C1 segment of cervical spinal cord (tissue), 14 donors: ENCODE measurements around the gene SFT2D1.

Experiments
- DNase-seq, 14 donors: peaks; one replicate each; lab custom pipeline; 2025; lab: John Stamatoyannopoulos, UW

SFT2D1 gene

DNA sequence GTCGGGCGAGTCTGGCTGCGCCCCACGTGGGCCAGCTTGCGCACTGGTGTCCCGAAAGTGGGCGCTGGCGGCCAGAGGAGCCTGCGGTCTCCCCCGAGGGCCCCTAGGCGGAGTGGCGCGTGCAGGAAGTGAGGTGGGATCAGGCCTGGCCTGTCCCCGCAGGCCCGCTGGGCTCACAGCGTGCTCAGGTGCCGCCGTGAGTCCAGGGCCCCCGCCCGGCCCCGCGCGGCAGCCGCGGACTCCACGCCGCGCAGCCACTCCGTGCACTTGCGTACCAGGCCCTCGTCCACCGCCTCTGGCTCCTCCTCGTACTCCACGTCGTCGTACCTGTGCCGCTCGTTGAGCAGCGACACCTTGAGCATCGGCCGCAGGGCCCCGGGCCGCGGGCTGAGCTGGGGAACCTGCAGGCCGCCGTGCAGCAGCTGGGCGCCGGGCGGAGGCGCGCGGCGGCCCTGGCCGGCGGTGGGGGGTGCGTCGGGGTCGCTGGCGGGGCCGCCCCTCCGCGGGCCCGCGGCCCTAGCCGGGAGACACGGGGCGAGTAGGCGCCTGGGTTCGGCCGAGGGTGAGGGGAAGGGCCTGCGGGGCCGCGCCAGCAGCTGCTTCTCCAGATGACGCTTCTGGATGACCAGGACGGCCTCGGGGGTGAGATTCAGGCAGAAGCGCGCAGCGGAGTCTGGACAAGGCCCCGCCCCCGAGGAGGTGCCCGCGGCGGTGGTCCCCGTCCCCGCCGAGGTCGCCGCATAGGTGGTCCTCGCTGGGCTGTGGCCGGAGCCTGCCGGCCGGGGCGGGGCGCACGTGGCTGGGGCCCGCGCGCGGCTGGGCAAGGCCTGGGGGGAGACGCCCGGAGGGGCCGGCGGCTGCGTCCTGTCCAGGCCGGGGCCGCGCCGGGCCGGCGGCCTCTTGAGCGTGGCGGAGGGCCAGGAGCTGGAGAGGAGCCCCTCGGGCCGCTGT, 35.0 kb downstream of the SFT2D1 start:
- peak in 5 of 14 donors; percentile 39 to 78 (median 52) for DNase-seq

DNA sequence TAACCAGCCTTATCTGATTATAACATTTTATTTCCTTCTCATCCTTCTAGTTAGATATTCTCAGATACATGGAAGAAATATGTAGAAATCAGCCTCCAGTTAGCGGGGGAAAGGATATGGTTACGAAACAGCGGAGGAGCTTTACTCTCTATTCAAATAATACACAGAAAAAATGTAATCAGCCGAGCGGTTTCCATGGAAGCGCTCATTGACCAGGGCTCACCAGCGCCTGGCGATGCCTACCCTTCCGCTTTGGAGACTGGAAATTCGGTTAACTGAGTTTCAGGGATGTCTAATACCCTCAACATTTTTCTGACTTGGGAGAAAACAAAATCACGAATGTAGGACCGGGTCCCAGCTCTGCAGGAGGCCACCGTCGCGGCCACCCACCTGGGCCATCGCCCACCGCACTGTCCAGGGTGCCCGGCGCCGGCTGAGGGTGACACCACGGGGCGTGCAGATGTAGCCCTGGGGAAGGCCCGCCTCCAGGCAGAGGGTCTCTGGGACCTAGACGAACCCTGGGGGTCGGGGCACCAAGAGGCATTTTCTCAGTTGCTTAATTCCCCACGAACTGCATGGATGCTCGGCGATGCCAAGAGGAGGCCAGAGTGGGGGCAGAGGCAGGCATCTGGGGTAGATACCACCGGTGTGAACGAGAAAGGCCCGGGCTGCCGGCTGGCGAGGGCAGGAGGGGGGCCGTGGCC, 35.8 kb downstream of the SFT2D1 start:
- no peak for DNase-seq

DNA sequence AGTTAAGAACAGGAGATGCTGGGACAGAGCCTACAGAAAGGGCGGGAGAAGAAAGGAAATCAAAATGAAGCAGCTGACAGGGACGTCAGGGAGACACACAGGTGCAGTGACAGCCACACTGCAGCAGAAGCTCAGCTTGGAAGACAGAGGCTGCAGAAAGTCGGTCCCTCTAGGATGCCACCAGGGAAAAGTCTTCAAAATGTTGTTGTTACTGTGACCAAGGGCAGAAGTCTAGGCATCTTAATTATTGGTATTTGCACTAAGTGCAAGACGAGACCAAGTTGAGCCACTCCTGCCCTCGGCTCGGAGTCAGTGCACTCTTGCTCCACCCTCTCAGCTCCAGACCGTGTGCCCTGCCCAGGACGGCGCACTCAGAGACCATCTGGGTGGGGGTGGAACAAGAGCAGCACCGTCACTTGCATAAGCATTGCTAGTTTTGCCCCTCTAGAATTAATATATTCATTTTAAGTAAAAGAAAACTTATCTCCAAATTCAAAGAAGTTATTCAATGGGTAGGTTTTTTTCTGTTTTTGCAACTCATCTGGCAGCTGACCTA, 36.7 kb downstream of the SFT2D1 start:
- peak in 5 of 14 donors; percentile 25 to 44 (median 37) for DNase-seq

DNA sequence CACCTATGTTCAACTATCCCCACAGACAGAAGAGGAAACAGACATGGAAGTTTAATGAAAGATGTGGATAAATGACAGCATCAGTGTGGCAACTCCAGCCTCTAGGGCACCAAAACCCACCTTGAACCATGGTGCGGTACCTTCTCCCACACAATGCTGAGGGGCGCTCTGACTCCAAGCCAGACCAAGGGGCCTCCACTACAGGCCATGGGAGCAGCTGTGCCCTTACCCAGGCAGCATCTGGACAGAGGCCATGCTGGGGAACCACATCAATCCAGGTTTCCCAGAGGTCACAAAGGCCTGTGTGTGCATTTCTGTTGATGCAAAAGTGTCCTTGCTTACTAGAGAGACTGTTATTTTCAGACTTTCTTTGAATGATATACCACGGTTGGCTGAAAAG, 38.2 kb downstream of the SFT2D1 start:
- DNase-seq = no peak

DNA sequence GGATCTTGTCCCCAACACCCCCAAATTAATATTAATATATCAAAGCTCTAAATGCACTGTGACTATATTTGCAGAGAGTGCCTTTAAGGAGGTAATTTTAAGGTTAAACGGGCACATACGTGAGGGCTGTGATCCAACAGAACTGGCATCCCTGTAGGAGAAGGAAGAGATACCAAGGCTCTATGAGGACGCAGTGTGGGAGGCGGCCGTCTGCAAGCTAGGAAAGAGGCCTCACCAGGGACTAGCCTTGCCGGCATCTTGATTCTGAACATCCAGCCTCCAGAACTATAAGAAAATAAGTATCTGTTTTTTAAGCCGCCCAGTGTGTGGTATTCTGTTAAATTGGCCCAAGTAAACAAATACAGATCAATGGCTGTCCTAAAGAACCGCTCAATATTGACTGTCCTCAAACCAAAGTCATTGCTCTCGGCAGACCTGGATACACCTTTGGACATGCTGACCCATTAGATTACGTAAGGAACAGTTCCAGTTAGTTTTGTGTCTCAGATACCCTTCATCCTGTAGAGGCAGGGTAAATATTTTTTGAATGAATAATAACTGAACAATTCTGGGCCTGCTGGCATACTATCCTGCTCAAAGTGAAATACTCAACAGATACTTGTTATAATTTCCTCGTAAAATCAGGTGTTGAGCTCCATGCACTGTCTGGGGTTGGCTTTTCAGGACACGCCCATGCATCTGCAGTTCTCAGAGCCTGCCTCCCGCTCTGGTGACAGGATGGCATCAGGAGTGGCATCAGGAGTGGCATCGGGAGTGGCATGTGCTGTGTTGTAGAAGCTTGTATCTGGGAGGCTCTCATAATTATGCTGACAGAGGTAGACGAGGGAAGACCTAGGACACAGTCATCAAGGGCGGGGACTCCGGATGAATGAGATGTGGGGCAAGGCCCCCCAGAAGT, 40.5 kb downstream of the SFT2D1 start:
- DNase-seq = no peak

DNA sequence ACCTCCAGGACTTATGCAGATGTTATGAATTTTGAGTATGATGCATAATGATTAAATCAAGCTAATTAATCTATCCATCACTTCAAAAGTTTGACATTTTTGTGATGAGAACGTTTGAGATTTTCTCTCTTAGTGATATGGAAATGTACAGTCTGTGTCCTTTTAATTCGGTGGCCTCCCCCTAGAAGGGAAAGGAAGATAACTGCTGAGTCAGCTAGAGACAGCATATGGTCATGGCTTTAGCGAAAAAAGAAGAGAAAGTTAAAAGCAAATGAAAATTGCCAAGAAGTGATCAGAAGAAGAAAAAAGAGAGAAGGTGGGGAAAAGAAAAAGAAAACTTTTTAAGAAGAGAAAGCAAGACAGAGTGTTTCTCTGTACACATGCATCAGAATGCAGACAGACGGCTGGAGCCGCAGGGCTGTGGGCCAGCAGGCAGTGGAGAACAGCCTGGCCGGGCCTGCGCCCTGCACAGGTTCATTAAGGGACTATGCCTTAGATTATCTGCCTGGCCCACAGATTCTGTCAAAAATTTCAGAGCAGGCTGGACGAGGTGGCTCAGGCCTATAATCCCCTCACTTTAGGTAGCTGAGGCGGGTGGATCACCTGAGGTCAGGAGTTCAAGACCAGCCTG, 41.9 kb downstream of the SFT2D1 start:
- no peak for DNase-seq

DNA sequence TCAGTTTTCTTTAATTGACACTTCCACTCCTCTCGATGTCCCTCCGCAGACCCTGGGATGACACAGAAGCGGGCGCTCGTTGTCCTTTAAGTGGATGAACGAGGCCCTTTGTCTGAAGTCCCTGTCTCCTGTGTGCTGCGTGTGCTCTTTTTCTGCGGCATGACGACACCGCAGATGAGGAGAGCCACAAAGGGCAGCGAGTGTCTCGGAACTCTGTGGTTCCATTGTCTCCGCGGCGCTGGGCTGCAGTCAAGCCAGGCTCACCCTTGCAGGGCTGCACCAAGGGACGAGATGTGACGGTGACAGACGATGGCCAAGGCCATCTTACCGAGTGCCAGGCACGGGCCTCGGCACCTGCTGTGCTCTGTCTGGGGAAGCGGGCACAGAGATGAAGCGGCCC, 44.7 kb downstream of the SFT2D1 start:
- DNase-seq = peak in 12 of 14 donors; percentile 15 to 90 (median 78)

DNA sequence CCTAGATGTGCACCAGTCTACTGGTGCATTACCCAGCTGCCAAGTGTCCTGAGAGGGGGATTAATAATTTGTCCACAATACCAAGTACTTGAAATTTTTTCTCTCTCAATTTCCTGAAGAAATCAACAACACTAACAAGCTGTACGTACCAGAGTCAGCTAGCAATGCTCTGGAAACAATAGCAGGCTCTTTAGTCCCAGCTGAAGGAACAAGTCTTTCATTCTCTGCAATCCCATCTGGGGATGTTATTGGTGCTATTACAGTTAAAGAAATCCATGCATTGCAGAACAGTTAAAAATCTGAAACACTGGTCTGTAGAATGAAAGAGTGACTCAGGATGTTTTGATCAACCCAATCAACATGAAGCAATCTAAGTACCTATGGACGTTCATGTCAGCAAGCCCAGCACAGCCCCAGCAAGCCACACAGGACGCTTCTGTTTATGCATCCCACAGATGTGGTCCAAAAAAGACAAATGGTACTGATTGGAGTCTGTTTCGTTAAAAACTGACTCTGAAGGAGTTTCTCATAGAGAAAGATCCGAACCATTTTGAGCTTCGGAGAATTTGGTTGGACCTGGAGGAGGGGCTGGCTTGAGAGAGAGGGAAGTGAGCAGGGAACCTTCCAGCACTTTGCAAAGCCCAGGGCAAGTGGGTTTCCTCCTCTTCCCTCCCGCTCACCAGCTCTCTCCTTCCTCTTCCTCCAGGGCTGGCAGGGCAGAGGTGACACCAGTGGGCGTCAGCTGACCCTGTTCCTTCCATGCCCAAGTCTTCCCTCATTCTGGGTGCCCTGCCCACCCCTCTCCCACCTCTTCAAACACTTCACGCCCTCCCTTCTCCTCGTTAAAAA, 46.1 kb downstream of the SFT2D1 start:
- DNase-seq = peak in 2 of 14 donors; percentile 47 to 69

DNA sequence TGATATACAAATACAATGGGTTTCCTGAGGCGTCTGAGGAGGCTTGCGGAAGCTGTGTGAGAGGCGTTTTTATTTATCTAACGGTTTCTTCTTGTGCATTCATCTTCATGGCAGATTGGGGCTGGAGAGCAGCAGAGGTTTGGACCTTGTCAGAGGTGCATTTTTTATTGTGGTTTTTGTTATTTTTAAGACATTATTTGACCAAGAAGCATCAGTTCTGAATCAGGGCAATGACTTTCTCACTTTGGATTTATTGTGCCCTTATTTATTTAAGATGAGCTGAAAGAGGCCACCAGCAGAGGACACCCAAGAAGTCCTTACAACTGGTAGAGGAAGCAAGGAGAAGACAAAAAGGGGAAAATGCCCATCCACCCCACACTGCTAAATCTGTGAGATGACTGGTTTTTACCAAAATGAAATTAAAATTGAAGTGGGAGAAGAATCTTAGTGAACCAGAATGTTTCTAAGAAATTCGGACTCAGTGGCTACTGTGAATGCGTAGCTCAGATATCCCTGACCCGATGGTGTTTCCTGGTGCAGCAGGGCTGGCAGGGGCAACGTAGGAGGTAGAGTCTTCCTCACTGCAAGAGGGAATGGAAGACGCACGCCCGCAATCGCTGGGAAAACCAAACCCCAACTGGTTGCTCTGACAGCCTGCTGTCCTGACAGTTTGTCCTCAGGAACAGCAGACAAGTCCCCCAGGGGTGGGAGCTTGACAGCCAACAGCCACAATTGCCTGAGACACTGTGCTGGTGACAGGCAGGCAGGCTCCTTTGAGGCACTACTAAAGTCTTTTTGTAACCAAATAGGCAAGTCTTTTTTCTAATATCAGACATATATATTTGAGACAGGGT, 48.4 kb downstream of the SFT2D1 start:
- peak in 1 of 14 donors; percentile 20 for DNase-seq

DNA sequence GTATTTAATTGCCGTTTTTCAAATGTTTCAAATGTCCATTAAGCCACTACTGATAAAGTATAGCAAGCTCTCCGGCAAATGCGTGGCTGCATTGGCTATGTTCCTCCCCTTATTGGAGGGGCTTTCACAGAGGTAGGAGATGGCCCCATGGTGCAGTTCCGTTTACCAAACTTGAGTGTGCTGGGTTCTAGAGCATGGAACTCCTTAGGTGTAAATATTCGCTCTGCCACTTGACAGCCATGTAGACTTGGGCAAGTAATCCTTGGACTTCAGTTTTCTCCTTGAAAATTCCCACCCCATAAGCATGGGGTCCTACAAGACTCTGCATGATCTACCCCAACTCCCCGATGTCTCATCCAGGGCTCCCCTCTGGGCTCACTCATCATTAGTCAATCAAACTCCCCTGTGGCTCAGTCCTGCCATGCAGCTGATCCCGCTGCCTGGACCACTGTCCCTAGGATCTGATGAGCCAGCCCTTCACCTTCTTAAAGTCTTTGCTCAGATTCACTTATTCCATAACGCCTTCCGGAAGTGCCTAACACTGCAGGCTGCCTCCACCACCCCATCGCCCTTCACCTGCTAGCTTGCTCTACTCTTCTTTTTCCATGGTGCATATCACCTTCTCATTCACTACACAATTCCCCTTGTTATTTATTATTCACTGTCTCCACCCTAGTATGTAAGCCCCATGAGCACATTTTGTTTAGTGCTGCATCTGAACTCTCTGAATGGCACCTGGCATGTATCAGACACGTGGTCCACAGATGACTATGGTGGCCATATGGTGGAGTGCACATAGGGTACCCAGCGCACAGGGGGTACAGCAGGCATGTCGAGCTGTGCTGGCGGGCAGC, 52.9 kb downstream of the SFT2D1 start:
- DNase-seq = no peak

DNA sequence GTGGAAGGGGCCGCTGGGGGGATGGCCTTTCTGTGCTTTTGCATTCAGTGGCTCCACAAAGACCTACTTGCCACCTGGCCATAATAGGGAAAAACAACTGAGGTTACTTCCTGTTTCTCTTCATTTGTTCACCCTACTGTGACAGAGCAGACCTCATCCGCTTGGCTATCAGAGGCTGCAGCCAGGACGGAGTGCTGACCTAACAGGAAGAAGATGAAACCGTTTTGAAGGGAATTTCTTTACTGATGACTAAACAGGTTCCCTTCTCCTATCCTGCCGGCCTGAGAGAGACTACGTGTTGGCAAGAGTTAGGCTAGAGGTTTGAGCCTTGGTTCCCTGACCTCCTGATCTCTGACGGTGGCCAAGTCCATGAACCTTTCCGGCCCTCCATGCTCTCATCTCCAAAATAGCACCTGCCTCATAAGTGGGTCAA, 55.5 kb downstream of the SFT2D1 start:
- no peak for DNase-seq

DNA sequence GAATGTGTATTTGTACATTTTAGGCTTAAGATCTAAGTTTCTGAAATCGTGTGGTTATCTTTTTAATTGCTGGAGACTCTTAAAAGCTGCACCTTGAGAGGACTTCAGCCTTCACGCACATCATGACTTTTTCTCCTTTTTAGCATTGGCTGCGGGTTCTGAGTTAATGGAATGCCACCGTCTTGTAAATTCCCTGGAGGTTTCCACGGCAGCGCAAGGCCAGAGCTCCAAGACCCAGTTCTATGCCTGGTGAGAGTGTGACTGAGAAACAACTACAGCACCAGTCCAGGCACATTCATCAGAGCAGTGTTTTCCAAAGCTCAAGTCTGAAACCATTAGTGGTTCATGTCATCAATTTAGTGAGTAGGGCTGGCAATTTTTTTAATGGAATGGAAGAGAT, 57.1 kb downstream of the SFT2D1 start:
- DNase-seq = no peak

DNA sequence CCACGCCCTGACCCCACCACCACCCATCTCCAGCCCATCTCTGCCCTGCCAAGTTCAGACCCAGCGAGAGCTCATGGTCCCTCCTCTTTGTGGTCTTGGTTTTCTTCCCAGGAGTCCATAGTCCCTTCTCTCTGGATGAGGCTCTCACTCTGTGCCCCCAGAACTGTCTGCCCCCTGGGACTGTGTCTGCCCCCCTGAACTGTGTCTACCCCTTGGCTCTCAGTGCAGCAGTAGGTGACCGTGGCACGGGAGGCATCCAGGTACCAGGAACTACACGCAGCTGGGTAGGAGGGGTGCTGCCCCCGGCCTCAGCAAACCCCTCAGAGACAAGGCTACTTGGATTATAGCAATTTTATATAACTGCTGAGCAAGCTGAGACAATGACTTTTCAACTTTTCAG, 57.7 kb downstream of the SFT2D1 start:
- no peak for DNase-seq

DNA sequence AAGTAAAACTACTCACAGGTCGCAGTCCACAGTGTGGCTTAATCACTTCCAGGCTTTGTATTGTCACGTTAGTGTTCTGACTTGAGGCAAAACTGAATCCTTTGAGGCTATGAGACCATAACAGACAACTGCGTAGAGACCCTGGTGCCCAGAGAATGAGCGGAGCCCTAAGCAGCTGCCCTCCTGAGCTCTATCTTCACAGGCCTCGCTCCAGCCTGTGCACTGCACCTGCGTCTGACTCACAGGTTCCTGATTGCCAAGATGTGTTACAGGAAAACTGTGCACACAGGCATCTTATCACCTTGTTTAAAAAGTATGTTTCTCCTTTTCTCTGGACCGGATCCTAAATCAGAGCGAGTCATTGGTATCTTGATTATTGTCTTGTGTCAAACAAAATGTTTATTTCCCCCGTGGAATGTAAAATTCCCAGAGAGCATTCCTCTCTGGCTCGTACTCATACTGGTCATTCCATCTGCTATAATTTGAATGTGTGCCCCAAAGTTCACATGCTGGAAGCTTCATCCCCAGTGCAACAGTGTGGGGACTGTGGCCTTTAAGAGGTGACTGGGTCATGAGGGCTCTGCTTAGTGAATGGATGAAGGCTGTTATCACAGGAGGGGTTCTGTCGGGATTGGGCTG, 59.8 kb downstream of the SFT2D1 start:
- DNase-seq = no peak

DNA sequence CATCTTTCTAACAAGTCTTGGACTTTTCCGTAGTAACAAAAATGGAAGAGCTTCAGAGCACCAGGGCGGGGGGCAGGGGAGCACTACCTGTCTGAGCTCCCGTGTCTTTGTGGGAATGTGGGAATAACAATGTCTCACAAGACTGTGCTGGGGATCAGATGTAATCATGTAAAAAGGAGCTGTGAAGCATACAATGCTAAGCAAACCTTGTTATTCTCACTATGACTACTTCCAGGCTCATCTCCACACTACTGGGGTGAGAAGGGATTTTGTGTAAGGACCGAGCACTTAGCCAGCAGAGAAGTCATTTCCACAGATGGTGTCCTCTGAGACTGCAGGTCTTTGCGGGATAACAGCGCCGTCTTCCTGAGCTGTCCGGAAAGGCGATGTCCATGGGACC, 61.2 kb downstream of the SFT2D1 start:
- no peak for DNase-seq

DNA sequence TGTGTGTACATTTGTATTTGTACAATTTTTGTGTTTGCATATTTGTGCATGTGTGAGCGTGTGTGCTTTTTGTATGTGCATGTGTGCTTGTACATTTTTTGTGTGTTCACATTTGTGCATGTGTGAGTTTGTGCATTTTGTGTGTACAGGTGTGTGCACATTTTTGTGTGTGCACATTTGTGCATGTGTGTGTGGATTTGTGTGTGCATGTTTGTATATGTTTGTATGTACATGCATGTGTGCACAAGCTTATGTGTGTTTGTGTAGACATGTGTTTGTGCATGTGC, 63.0 kb downstream of the SFT2D1 start:
- DNase-seq = no peak

DNA sequence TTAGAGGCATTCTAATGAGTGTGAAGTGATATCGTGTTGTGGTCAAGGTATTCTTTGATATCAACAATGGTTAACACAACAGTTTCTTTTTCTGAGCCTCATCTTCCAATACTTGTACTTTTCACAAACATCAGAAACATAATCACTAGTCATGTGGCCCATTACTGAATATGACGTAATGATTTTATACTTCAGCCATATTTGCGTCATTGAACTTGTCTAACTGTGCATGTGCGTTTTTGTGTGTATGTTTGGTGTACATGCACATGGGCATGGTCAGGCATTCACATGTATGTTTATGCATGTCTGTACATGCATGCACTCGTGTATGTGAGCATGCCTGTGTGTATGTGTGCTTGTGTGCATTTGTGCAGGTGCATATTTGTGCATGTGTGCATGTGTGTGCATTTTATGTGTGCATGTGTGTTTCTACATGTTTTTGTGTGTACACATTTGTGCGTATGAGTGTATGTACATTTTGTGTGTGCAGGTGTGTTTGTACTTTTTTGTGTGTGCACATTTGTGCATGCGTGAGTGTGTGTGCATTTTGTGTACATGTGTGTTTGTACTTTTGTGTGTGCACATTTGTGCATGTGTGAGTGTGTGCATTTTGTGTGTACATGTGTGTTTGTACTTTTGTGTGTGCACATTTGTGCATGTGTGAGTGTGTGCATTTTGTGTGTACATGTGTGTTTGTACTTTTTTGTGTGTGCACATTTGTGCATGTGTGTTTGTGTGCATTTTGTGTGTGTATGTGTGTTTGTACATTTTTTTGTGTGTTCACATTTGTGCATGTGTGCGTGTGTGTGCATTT, 63.6 kb downstream of the SFT2D1 start:
- DNase-seq = no peak
